HK-2 (cell line): ENCODE results near the gene ARPC5.
A peak's percentile ranks its signal among the peaks of the same experiment; 100 is the strongest.
"Not testable (repeated sequence)": the region's sequence is repeated elsewhere in the genome, so short reads cannot be mapped to it uniquely, and the experiment has no call there.

Experiments
- DNase-seq: peaks from one replicate; pipeline ENCODE4 v3.0.0-alpha.2; 2018; ENCODE audit not compliant: unreplicated experiment

The ARPC5 gene

DNA sequence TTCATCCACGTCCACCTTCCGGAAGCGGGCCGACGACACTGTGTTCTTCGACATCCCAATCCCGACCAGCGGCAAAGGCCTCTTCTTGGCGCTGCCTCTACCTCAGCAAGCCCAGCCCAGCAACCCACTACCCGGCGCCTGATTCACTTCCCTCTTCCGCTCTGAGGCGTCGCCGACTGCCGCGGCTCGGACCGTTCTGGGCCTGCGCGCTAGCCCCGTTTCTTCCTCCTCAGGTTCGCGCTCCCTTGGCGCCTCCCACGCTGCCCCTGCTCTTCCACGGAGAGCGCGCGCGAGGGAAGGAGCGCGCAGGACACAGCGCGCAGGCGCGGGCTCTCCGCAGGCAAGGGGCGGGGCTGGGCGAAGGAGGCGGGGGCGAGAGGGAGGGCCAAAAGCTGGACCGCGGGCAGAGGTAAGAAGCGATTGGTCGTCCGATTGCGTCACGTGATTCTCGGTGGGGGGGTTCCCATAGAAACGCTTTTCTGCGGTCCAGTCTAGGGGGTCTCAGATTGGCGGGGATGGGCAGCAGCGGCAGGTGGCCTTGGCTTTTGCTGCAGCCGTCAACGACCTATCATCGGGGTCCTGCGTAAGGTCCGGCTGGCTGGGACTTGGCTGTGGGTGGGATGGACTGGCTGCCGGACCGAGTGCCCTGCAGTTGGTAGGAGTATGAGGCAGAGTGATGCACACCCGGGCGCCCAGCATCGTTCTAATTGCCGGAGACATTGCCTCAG is at the start of gene ARPC5:
TSS of gene ARPC5 (minus strand) at position 178 of the 728 bp plus-strand sequence. CDS start at position 54, 124 bp downstream.
- DNase-seq: peak; percentile 98

DNA sequence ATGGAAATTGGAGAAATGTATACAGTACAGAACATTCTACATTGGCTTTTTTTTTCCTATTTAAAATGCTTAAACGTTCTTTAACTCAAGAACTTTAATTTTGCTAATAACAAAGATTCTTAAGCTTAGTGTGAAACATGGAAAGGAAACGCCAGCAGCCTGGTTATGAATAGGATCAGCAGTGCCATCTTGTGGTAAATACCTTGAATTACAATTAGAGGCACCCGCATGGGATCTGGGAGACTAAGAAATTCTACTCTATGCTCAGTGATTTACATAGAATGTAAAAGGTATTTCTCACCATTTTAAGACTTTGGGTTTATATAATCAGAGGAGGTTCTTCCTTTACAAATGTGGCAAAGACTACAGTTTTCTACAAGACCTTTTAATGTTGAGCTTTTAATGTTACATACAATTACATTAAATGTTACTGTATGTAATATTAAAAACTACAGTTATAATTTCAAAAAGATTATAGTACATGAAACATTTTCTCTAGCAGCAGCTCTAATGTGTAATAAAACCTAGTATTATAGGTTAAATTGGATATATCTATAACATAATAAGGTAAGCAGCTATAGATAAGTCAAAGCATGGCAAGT is 49.6 kb upstream of the ARPC5 start:
- peak; percentile 13 for DNase-seq

DNA sequence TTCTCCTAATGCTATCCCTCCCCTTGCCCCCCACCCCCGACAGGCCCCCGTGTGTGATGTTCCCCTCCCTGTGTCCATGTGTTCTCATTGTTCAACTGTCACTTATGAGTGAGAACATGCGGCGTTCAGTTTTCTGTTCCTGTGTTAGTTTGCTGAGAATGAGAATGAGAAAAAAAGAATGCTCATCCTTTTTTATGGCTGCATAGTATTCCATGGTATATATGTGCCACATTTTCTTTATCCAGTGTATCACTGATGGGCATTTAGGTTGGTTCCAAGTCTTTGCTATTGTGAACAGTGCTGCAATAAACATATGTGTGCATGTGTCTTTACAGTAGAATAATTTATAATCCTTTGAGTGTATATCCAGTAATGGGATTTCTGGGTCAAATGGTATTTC is 43.8 kb upstream of the ARPC5 start:
- not testable (repeated sequence) for DNase-seq

DNA sequence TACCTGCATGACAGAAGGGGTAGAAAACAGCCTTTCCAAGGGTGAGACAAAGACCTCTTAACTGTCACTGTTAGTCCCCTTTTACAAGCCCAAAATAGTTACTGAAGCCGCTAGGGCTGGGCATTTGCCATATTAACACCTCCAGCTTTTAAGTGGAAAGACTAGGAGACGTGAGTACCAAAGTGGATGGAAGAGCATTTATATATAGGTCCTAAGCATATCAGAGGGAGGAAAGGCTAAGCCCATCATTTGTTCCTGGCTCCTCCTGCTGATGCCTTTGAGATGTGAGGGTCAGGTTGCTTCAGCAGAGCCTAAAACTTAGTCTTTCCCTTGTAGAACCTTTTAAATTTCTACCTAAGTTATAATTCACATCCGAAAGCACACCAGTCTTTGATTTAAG is 43.2 kb upstream of the ARPC5 start:
- no peak for DNase-seq

DNA sequence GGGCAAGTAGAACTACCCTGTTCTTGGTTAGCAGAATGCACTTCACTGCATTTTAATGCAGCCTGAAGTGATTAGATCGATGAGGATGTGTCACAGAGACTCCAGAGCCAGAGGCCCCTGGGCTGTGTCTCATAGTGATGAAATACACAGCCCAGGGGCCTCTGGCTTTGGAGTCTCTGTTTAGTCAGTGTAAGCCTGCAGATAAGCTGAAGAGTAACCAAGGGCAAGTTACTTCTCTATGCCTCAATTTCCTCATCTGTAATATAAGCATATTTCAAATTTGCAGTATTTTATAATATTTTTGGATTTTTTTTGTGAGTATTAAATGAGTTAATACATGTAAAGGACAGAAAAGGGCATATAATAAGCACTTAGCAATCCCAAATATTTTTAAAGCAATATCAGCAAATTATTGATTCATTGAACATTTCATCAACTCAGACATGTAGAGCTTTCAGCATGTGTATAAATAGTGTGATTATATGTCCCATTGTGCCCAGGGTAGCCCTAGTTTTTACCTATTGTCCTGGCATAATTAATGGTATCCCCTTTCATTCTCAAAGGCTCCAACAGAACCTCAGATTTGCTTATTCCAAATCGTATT is 41.1 kb upstream of the ARPC5 start:
- no peak for DNase-seq

DNA sequence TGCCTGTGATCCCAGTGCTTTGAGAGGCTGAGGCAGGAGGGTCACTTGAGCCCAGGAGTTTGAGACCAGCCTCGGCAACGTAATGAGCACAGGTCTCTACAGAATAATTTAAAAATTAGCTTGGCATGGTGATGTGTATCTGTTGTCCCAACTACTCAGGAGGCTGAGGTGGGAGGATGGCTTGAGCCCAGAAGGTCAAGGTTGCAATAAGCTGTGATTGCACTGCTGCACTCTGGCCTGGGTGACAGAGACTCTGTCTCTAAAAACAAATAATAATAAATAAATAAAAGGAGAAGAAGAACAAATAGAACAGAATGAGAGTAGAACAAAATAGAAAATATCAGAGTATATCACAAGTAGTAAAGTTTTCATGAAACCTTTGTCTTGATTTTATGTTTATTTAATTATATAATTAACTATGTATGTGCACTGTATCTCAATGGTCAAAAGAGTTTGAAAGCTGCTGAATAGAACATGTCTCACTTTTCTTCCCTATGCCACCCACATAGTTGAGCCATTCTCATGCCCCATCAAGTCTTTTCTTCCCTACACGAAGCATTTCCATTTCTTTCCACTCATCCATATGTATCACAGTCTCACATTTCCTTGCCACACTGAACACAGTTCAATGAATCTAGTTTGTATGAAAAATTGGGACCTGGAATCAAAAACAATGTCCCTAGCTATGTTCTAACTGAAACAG is 40.5 kb upstream of the ARPC5 start:
- DNase-seq: no peak

DNA sequence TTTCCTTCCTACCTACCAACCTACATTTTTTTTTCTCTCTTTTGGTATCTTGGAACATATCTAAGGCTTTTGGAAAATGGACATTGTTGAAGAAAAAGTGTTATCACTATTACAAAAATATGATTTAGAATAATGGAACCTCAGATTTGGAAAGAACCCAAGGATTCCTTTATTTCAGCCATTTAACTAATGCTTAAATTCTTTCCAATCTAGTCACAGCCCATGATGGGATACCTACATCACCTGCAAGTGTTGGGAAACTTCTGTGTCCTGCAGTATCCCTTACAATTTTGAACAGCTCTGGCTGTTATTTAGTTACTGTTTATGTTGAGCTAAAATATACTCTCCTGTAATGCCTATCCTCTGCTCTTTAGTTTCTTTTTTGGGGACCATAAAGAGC is 39.8 kb upstream of the ARPC5 start:
- no peak for DNase-seq

DNA sequence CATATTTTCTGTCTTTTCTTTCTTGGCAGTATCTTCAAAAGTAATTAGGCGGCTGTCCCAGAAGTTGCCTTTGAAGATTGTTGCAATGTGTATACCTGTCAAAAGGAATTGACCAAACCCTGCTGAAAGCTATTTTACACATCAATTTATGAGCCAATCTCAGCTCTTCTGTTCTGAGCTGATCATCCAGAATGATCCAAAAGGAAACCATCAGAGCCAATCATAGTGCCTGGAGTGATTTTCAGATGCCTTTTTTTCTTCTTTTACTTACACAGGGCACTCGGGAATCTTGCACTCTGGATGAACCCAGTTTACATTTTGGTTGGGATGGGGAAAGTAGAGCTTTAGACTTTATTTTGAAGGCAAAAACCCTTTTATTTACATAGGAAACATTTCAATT is 39.3 kb upstream of the ARPC5 start:
- DNase-seq: no peak

DNA sequence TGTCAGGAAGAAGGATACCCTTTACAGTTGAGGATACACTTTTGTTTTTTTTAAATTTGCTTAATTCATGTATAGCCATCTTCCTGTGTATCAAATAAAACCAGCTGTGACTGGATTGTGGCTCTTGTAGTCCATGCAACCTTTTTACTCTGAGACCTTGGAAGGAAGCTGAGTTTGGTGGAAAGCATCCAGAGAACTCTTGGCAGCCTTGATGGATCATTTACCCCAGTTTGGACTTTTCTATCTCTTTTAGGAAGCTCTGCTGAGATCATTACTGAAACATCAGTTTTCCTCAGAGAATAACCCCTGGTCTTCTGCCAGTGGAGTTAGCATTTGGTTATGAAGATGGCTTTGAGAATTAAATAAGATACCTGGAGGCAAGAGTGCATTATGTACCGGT is 38.8 kb upstream of the ARPC5 start:
- no peak for DNase-seq

DNA sequence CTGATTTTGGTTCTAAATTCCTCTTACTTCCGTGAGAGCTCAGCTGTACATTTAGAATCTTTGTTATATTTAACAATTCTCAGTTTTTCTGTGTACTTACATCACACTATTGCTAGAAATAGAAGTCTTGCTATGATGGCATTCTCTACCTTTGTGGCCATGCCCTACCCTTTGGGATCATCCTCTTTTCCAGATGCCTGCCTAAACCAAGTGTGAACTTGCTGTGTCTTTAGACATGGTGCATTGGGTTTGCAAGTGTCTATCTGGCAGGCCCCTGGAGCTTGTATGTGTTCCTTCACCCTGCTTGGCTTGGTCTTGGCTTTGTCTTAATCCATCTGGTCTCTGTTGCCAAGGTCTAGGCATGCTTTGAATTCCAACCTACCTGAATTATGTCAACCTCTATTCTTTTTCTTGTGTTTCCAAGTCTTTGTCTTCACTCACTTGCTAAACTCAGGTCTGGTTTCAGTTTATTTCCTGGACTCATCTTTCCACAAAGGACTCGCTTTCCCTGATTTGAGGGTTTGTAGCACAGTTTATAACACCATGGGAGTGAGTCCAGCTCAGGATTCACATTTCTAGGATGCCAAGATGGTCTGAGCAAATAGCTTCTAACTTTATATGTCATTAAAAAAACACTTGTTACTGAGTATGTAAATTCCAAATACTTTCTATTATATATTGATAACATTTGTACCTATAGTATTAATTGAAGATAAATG is 38.2 kb upstream of the ARPC5 start:
- no peak for DNase-seq

DNA sequence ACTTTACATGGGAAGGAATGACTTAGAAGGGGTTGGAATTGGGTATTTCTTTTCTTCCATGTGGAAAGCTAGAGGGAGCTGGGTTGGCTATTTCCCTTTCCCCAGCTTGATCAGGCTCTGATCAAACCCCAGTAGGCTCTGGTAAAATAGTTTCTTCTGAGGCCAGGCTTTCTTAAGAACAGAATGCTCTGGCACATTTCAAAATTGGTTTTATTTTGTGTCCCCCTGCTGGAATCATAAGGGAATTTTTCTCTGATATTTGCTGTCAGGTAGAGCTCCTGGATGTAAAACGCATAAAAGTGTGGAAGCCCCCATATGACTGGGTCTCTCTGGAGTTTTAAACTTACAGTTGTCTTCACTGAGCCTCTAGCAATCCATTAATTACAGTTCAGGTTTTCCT is 34.6 kb upstream of the ARPC5 start:
- DNase-seq: no peak

DNA sequence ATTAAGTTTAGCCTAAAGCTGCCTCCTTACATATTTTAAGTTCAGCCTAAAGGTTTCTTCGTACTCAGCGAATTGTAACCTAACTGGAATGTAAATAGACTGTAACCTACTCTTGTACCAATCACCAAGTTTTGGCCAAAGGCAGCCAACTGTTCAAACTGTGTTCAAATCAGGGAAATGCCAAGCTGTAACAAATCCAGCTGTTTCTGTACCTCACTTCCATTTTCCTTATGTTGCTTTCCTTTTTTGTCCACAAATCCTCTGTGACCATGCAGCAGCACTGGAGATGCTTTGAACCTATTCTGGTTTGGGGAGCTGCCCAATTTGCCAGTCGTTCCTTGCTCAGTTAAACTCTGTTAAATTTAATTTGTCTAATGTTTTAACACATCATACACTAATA is 20.8 kb upstream of the ARPC5 start:
- no peak for DNase-seq

DNA sequence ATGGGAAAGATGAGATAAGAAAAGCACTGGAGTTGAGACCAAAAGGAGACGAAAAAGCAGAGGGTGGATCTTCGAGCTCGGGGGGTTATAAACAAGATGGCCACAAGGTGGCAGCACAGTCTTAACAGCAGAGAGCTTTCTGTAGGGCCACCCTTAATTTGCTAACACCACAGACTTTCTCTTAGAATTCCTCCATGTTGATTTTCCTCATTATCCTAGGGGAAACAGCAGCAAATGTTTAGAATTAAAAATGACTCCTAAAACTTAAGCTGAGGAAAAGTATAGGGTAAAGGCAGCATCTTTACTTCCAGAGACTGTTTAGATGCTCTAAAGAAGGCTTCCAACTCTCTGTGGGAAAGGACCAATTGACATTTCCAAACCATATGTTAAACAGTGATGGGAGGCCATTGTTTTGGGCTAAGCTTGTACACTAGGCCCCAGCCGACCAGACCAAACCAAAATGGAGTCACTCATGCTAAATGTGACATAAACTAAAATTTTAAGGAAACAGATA is 20.0 kb upstream of the ARPC5 start:
- peak; percentile 75 for DNase-seq

DNA sequence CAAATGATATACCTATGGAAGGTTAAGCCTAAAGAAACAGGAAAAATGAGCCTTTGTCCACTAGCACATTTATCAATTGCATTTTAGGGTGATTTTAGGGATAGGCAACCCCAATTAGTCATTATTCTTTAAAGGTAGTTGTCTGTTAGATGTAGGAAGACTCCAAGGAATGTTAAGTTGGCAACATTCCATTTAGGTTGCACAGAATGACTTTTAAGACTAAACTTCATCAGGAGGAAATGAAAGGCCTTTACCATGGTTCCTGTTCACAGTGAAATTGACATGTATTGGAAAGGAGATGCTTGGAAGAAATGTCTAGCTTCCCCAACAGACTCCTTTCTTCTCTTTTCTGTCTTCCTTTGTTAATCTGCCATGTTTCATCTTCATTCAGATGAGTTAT is 19.1 kb upstream of the ARPC5 start:
- DNase-seq: no peak

DNA sequence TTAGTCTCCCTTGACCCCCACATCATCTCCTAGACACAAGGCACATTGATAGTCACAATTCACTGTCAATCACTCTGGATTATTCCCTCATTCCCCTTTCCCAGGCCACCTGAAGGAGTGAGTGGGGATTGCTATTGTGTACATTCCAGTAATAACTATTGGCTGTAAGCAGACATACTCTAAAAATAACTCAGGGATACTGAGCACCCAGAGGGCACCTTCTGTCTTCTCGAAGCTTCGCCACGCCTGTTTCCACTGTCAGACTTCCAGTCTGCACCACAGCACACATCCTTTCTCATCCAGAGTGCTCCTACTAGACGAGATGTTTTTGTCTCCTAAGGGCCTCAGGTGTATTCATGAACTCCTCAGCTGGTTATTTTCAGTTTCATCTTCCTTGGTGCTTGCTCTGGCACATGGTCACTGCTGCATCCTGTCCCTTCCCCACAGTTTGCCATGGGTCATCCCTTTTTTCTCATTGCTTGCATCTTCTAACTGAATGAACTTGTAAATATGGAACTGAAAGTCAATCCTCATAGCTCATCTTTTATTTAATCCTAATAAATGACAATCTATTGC is 18.4 kb upstream of the ARPC5 start:
- DNase-seq: no peak

DNA sequence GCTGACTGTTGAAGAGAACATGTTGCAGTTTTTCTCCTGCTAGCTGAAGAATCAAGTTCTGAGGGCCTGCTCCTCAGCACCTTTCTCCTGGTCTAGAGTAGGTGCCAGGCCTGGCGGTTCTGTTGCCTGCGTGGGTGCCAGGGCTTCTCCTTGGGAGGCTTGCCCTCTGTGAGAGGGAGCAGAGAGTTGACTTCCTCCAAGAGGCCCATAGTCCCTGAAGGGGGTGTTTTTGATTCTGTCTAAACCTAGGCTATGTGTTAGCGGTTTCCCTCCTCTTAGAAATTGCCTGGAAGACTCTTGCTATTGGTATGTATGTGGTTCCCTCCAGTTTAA is 17.8 kb upstream of the ARPC5 start:
- DNase-seq: no peak

DNA sequence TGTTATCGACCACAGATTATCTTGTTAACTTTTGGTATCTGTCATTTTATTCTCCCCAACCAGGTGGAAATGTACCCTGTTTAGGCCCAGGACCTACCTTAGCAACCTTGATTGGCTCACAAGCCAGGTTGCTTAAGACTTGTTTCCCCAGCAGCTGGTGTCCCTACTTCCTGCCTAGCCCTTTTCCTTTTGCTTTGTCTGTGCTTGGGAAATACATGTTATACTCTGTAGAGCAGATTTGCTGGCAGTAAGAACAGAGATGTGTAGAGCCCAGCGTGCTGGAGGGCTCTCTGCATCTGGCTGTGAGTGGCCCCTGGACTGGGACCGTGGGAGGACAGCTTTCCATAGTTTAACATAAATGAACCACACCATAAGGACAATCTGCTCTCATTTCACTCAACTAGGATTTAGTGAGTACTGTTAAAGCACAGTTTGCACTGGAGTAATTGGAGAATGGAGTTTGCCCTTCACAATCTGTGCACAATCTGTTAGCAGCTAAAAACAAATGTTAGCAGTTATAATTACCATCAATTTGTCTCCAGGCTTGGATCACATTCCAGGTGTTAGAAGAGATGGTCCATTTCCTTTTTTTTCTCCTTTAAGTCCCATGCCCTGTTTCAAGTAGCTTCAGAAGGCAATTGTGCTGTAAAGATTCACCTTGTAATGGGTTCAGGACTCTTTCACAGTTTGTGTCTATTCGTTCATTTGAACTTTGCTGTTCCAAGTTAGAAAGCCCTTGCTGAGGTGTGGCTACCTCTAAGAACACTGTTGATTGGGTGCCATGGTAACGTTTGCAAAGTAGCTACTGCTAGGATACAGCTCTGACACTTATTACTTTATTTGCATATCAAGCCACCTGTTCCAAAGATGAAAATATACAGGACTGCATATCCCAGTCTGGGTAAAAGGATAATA is 17.2 kb upstream of the ARPC5 start, which contains the start of gene APOBEC4:
TSS of gene APOBEC4 (minus strand) at position 770 of the 915 bp plus-strand sequence. CDS start 4,535 bp downstream, outside the sequence.
- DNase-seq: no peak

DNA sequence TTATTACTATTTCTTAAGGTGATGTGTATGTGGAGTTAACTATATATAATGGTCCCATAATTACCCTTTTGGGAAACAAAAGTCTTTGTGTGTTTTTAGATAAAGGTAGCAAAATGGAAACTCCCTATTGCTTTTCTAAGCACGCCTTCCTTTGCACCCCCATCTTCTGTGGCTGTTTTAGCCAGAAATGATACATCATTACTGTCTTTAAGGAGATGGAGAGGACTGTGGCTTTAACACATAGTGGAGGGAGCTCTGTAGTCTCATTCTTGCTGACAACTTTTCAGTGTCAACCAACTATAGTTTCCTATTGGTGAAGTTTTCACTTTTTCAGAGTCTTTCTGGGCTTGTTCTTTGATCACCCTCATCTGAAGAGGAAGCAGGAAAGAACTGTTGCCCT is 16.5 kb upstream of the ARPC5 start:
- no peak for DNase-seq

DNA sequence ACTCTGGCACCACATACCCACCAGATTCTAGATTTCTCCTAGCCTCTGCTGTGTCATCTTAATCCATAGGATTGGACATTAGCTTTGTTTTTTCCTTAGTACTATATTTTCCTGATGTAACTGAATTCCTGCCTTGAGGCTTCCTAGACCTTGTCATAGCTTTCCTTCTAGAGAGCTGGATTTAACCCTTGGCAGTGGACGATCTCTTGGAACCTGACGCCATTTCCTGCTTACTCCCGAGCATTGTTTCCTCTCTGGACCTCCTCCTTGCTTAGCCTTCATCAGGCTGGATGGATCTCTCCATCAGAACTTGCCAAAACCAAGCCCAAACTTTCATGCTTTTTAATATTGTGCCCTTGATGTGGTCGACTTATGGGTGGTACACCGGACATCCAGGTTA is 16.0 kb upstream of the ARPC5 start:
- DNase-seq: no peak

DNA sequence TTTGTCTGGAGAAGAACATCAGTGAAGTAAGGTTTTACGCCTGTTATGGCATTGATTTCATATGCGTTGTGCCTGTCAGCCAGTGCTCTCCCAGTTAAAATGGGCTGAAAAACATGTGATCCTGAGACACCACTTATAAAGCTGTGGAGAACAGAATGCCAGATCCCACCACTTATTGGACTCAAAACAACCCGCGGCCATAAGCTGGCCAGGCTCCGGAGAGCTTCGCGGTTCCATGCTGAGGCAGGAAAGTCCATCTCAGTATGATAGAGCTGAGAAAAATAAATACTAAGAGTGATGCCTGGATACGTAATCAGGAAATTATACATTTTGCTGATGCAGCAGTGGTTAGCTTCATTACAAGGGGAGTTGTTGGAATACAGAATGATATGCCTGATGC is 12.5 kb upstream of the ARPC5 start:
- DNase-seq: no peak
